ENCODE results near the gene KCNK1. TPM values are rescaled to one million over a fixed set of nuclear protein-coding genes. Genes with fewer than 3 reads are reported as not detected.
"Not testable (repeated sequence)": the region's sequence is repeated elsewhere in the genome, so short reads cannot be mapped to it uniquely, and the experiment has no call there.

KCNK1 gene
- total RNA-seq, 6 experiments from 2014 or later: not detected

GRCh38 chr1:233607252-233608119 lies 6.4 kb upstream of the KCNK1 start:
- Mint-ChIP-seq H3K4me3 (no peak overlapping the region), H3K36me3 (ENCODE audit: low read depth) (no peaks in the 10 kb centered on the region), H3K9me3 (peaks cover 14% of the 10 kb centered on the region), H3K4me1 (ENCODE audit: low read depth) (no peaks in the 10 kb centered on the region), H3K27ac (no peak overlapping the region), H3K27me3 (ENCODE audit: insufficient read depth) (no peaks in the 10 kb centered on the region)
- no peak for DNase-seq
- TF ChIP-seq, protein P1, sequence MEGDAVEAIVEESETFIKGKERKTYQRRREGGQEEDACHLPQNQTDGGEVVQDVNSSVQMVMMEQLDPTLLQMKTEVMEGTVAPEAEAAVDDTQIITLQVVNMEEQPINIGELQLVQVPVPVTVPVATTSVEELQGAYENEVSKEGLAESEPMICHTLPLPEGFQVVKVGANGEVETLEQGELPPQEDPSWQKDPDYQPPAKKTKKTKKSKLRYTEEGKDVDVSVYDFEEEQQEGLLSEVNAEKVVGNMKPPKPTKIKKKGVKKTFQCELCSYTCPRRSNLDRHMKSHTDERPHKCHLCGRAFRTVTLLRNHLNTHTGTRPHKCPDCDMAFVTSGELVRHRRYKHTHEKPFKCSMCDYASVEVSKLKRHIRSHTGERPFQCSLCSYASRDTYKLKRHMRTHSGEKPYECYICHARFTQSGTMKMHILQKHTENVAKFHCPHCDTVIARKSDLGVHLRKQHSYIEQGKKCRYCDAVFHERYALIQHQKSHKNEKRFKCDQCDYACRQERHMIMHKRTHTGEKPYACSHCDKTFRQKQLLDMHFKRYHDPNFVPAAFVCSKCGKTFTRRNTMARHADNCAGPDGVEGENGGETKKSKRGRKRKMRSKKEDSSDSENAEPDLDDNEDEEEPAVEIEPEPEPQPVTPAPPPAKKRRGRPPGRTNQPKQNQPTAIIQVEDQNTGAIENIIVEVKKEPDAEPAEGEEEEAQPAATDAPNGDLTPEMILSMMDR (IDR thresholded peaks at IDR 0.05): no peak

DNA sequence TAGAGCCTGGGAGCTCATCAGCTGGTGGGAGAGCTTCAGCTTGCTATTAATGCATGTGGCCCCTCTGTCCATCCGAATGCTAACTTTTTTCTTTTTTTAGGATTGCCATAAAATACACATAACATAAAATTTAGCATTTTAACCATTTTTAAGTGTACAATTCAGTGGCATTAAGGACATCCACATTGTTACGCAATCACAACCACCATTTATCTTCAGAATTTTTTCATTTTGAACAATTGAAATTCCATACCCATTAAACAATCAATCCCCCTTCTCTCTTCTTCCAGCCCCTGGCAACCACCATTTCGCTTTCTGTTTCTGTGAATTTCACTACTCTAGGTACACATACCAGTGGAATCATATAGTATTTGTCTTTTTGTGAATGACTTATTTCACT lies 4.9 kb upstream of the KCNK1 start:
- Mint-ChIP-seq H3K27me3 (ENCODE audit: insufficient read depth) (no peaks in the 10 kb centered on the region), H3K4me3 (no peak overlapping the region), H3K4me1 (ENCODE audit: low read depth) (no peaks in the 10 kb centered on the region)

GRCh38 chr1:233609926-233610325 lies 4.0 kb upstream of the KCNK1 start:
- no peaks in the 10 kb centered on the region for H3K4me1 Mint-ChIP-seq (ENCODE audit: low read depth)
- no peaks in the 10 kb centered on the region for H3K36me3 Mint-ChIP-seq (ENCODE audit: low read depth)
- no peak for DNase-seq
- peaks cover 19% of the 10 kb centered on the region for H3K9me3 Mint-ChIP-seq
- no peak overlapping the region for H3K27ac Mint-ChIP-seq
- no peak overlapping the region for H3K4me3 Mint-ChIP-seq
- TF ChIP-seq, protein P1 (IDR thresholded peaks at IDR 0.05): no peak
- H3K27me3 Mint-ChIP-seq (ENCODE audit: insufficient read depth): no peaks in the 10 kb centered on the region; the same call in 1 of the 2 replicates

More for the DNA sequence above, 4.9 kb upstream of the KCNK1 start:
- DNase-seq: no peak
- no peaks in the 10 kb centered on the region for H3K36me3 Mint-ChIP-seq (ENCODE audit: low read depth)
- H3K9me3 Mint-ChIP-seq: peaks cover 23% of the 10 kb centered on the region
- H3K27ac Mint-ChIP-seq: no peak overlapping the region
- TF ChIP-seq, protein P1 (IDR thresholded peaks at IDR 0.05): no peak

DNA sequence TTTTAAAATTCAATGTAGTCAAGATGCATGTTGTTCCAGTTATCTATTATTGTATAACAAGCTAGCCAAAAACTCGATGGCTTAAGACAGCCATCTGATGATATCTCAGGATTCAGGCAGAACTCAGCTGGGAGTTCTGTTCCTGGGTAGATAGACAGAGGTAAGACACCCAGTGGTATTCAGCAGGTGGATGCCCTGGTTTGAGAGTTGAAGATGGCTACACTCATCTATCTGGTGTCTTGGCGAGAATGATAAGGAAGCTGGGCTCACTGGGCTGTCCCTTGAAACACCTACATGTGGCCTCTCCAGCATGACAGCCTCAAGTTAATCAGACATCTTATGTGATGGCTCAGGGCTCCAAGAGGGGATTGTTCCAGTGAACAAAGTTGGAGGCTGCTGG lies 3.3 kb upstream of the KCNK1 start:
- Mint-ChIP-seq H3K36me3 (ENCODE audit: low read depth) (no peaks in the 10 kb centered on the region), H3K9me3 (peaks cover 20% of the 10 kb centered on the region)

GRCh38 chr1:233611363-233611762 lies 2.5 kb upstream of the KCNK1 start:
- not testable (repeated sequence) for H3K4me1 Mint-ChIP-seq (ENCODE audit: low read depth); H3K36me3 Mint-ChIP-seq (ENCODE audit: low read depth); DNase-seq; H3K27me3 Mint-ChIP-seq (ENCODE audit: insufficient read depth); H3K27ac Mint-ChIP-seq; H3K4me3 Mint-ChIP-seq
- H3K9me3 Mint-ChIP-seq: peaks cover 20% of the 10 kb centered on the region

More for the DNA sequence above, 3.3 kb upstream of the KCNK1 start:
- no peak for DNase-seq
- Mint-ChIP-seq H3K4me3 (no peak overlapping the region), H3K27ac (no peak overlapping the region), H3K27me3 (ENCODE audit: insufficient read depth) (no peaks in the 10 kb centered on the region; the same call in 1 of the 2 replicates), H3K4me1 (ENCODE audit: low read depth) (no peaks in the 10 kb centered on the region)
- TF ChIP-seq, protein P1 (IDR thresholded peaks at IDR 0.05): no peak

GRCh38 chr1:233614173-233614742 lies 352 bp downstream of the KCNK1 start:
- no peaks in the 10 kb centered on the region; the same call in 1 of the 2 replicates for H3K27me3 Mint-ChIP-seq (ENCODE audit: insufficient read depth)
- DNase-seq: no peak
- no peak overlapping the region for H3K27ac Mint-ChIP-seq
- no peaks in the 10 kb centered on the region for H3K36me3 Mint-ChIP-seq (ENCODE audit: low read depth)
- TF ChIP-seq, protein P1 (IDR thresholded peaks at IDR 0.05): no peak
- H3K9me3 Mint-ChIP-seq: peaks cover 23% of the 10 kb centered on the region
- no peaks in the 10 kb centered on the region for H3K4me1 Mint-ChIP-seq (ENCODE audit: low read depth)
- H3K4me3 Mint-ChIP-seq: no peak overlapping the region
